DMS 273 (cell line): Measurements from ENCODE around the gene ACTR3C.

ENCODE experiments used
- DNase-seq: peaks from one replicate; lab custom pipeline; 2025; ENCODE audit not compliant: unreplicated experiment; lab: John Stamatoyannopoulos, UW

Gene ACTR3C

GRCh38 chr7:150322833-150323681 is at the start of gene ACTR3C, which contains the start of gene LRRC61:
ACTR3C (minus strand) TSS chr7:150323545; CDS start chr7:150295296, 28,249 bp downstream.
LRRC61 (plus strand) TSS chr7:150323355; CDS start chr7:150336862, 13,507 bp downstream.
- no peak for DNase-seq

GRCh38 chr7:150372271-150373048 is 49.1 kb upstream of the ACTR3C start:
- no peak for DNase-seq

GRCh38 chr7:150371996-150372270 is 48.6 kb upstream of the ACTR3C start:
- DNase-seq: no peak

- DNase-seq: no peak
Observed at GRCh38 chr7:150371131-150371995, 48.0 kb upstream of the ACTR3C start.

GRCh38 chr7:150370612-150371071 is 47.3 kb upstream of the ACTR3C start:
- no peak for DNase-seq

GRCh38 chr7:150369748-150370501 is 46.6 kb upstream of the ACTR3C start:
- DNase-seq: no peak

- DNase-seq: peak; percentile 79
Observed at GRCh38 chr7:150368884-150369747, 45.8 kb upstream of the ACTR3C start.

GRCh38 chr7:150368096-150368883 is 44.9 kb upstream of the ACTR3C start, which contains the start of gene REPIN1:
REPIN1 (plus strand) TSS chr7:150368822; CDS start chr7:150369712, 890 bp downstream.
- peak; percentile 98 for DNase-seq

GRCh38 chr7:150367677-150368095 is 44.3 kb upstream of the ACTR3C start:
- DNase-seq: no peak

- DNase-seq: no peak
Observed at GRCh38 chr7:150365673-150366398, 42.5 kb upstream of the ACTR3C start.

GRCh38 chr7:150365194-150365593 is 41.8 kb upstream of the ACTR3C start:
- DNase-seq: no peak

GRCh38 chr7:150363872-150364271 is 40.5 kb upstream of the ACTR3C start:
- DNase-seq: no peak

GRCh38 chr7:150363370-150363769 is 40.0 kb upstream of the ACTR3C start:
- peak; percentile 92 for DNase-seq

GRCh38 chr7:150361807-150362621 is 38.7 kb upstream of the ACTR3C start:
- DNase-seq: no peak

GRCh38 chr7:150361402-150361801 is 38.1 kb upstream of the ACTR3C start:
- no peak for DNase-seq

GRCh38 chr7:150360363-150361058 is 37.2 kb upstream of the ACTR3C start:
- no peak for DNase-seq
